Measurements from ENCODE around the gene PIM1. TPM values are rescaled to one million over a fixed set of nuclear protein-coding genes. Genes with fewer than 3 reads are reported as not detected.

The PIM1 gene
- total and polyA plus RNA-seq, 9 of the 15 experiments (the other 6 are each of a cell fraction or from before 2014, with no cell fraction given), result 19.0 to 789 (median 212) TPM

GRCh38 chr6:37177077-37177934, 7.4 kb downstream of the PIM1 start (continued):
- TF ChIP-seq CSDE1 (IDR thresholded peaks at IDR 0.05), result 0 out of 4 replicates have a peak, but pooled peaks of 1 of the 2 experiments have one; percentile 28
- no peak for TF ChIP-seq ZNF76 (CRISPR knock-in tag; IDR thresholded peaks at IDR 0.05; ENCODE audit: borderline replicate concordance)
- peak; percentile 42 for TF ChIP-seq TCF3 (CRISPR knock-in tag; IDR thresholded peaks at IDR 0.05)
- TF ChIP-seq E2F5 (CRISPR knock-in tag; IDR thresholded peaks at IDR 0.05), result no peak
- no peak for TF ChIP-seq RBM17 (IDR thresholded peaks at IDR 0.05; ENCODE audit: borderline replicate concordance, low read depth, low read length)
- TF ChIP-seq ZNF57 (CRISPR knock-in tag; IDR thresholded peaks at IDR 0.05), result 0 out of 2 replicates have a peak, but pooled peaks have one; percentile 44
- TF ChIP-seq CREB5 (CRISPR knock-in tag; IDR thresholded peaks at IDR 0.05), result peak; percentile 61; the same call in 1 of the 2 replicates
- TF ChIP-seq ZNF449 (CRISPR knock-in tag; IDR thresholded peaks at IDR 0.05), result peak; percentile 42; the same call in 1 of the 2 replicates
- TF ChIP-seq RBM25 (IDR thresholded peaks at IDR 0.05; ENCODE audit: low read depth, low read length, severe bottlenecking), result no peak
- TF ChIP-seq ZNF75A (CRISPR knock-in tag; IDR thresholded peaks at IDR 0.05), result no peak
- TF ChIP-seq FOXA3 (CRISPR knock-in tag; conservative IDR thresholded peaks at IDR 0.05 in 1 of 2, IDR thresholded peaks at IDR 0.05 in 1 of 2), result no peak
- no peak for TF ChIP-seq UBTF (IDR thresholded peaks at IDR 0.05; ENCODE audit: borderline replicate concordance in 1 of 2, low read depth in 2 of 2, low read length in 2 of 2)
- TF ChIP-seq PBX2 (CRISPR knock-in tag; IDR thresholded peaks at IDR 0.05; ENCODE audit: low read depth), result no peak
- TF ChIP-seq PBX2 (tag; conservative IDR thresholded peaks at IDR 0.05; ENCODE audit: low read depth), result peak; percentile 36; the same call in 1 of the 2 replicates
- TF ChIP-seq JUN (IDR thresholded peaks at IDR 0.05; ENCODE audit: borderline replicate concordance, low read depth, low read length), result peak; percentile 37; the same call in 1 of the 2 replicates
- no peak for TF ChIP-seq JUN (CRISPR knock-in tag; IDR thresholded peaks at IDR 0.05; ENCODE audit: borderline replicate concordance)
- TF ChIP-seq GTF2F1 (IDR thresholded peaks at IDR 0.05; ENCODE audit: low read depth, low read length), result no peak
